ENCODE data around the gene CMSS1.
A peak's percentile ranks its signal among the peaks of the same experiment; 100 is the strongest.

CMSS1 gene

GRCh38 chr3:99899603-99900002, 81.9 kb downstream of the CMSS1 start:
- no peak for TF ChIP-seq CTCF (IDR thresholded peaks at IDR 0.05; ENCODE audit: low read depth, low read length)
- no peak for DNase-seq (ENCODE audit: extremely low read depth, low read depth)

- TF ChIP-seq CTCF (IDR thresholded peaks at IDR 0.05; ENCODE audit: low read depth, low read length) = no peak
- DNase-seq (ENCODE audit: extremely low read depth, low read depth) = no peak
Observed at GRCh38 chr3:99900248-99900647, 82.6 kb downstream of the CMSS1 start.

GRCh38 chr3:99901200-99901926, 83.7 kb downstream of the CMSS1 start:
- DNase-seq (ENCODE audit: extremely low read depth, low read depth) = peak; percentile 87
- TF ChIP-seq CTCF (IDR thresholded peaks at IDR 0.05; ENCODE audit: low read depth, low read length) = no peak

GRCh38 chr3:99902091-99902490, 84.4 kb downstream of the CMSS1 start:
- TF ChIP-seq CTCF (IDR thresholded peaks at IDR 0.05; ENCODE audit: low read depth, low read length) = no peak
- no peak for DNase-seq (ENCODE audit: extremely low read depth, low read depth)

- no peak for DNase-seq (ENCODE audit: extremely low read depth, low read depth)
- TF ChIP-seq CTCF (IDR thresholded peaks at IDR 0.05; ENCODE audit: low read depth, low read length) = no peak
Observed at GRCh38 chr3:99903869-99904268, 86.2 kb downstream of the CMSS1 start.

GRCh38 chr3:99907959-99908544, 90.4 kb downstream of the CMSS1 start:
- TF ChIP-seq CTCF (IDR thresholded peaks at IDR 0.05; ENCODE audit: low read depth, low read length) = no peak
- no peak for DNase-seq (ENCODE audit: extremely low read depth, low read depth)

- no peak for DNase-seq (ENCODE audit: extremely low read depth, low read depth)
- TF ChIP-seq CTCF (IDR thresholded peaks at IDR 0.05; ENCODE audit: low read depth, low read length) = no peak
Observed at GRCh38 chr3:99909714-99910495, 92.2 kb downstream of the CMSS1 start.

Data from AG09319 (cell line).